NCI-H187 (cell line): ENCODE data around the gene TMEM250.
"Not testable (repeated sequence)": the region's sequence is repeated elsewhere in the genome, so short reads cannot be mapped to it uniquely, and the experiment has no call there.

Source experiments
- DNase-seq, 2 experiments: peaks; one replicate each; lab custom pipeline; 2025; lab: John Stamatoyannopoulos, UW

The TMEM250 gene

GRCh38 chr9:136111190-136111589 is 7.5 kb downstream of the TMEM250 start:
- DNase-seq, result no peak

- no peak for DNase-seq
Observed at GRCh38 chr9:136110082-136111061, 8.3 kb downstream of the TMEM250 start.

- peak; percentile 86 to 88 for DNase-seq
Observed at GRCh38 chr9:136109351-136110081, 9.2 kb downstream of the TMEM250 start.

GRCh38 chr9:136108648-136109266 is 9.9 kb downstream of the TMEM250 start:
- no peak for DNase-seq

GRCh38 chr9:136107953-136108647 is 10.6 kb downstream of the TMEM250 start:
- peak; percentile 59 to 82 for DNase-seq

- DNase-seq, result peak in 1 of 2 experiments; percentile 28
Observed at GRCh38 chr9:136107155-136107952, 11.3 kb downstream of the TMEM250 start.

GRCh38 chr9:136105398-136106135 is 13.1 kb downstream of the TMEM250 start:
- DNase-seq, result no peak

- no peak for DNase-seq
Observed at GRCh38 chr9:136104916-136105315, 13.8 kb downstream of the TMEM250 start.

- no peak for DNase-seq
Observed at GRCh38 chr9:136104488-136104800, 14.2 kb downstream of the TMEM250 start.

- DNase-seq, result peak; percentile 47 to 76
Observed at GRCh38 chr9:136103651-136104487, 14.8 kb downstream of the TMEM250 start.

- DNase-seq, result not testable (repeated sequence)
Observed at GRCh38 chr9:136101615-136102074, 17.0 kb downstream of the TMEM250 start.

GRCh38 chr9:136100700-136101614 is 17.7 kb downstream of the TMEM250 start:
- DNase-seq, result peak; percentile 40 to 74

GRCh38 chr9:136099542-136099941 is 19.1 kb downstream of the TMEM250 start:
- DNase-seq, result no peak

GRCh38 chr9:136098844-136099243 is 19.8 kb downstream of the TMEM250 start:
- DNase-seq, result no peak

GRCh38 chr9:136098210-136098609 is 20.5 kb downstream of the TMEM250 start:
- no peak for DNase-seq

GRCh38 chr9:136096505-136097001 is 22.1 kb downstream of the TMEM250 start:
- DNase-seq, result no peak

- no peak for DNase-seq
Observed at GRCh38 chr9:136095070-136096058, 23.3 kb downstream of the TMEM250 start, which contains the start of gene NACC2. NACC2 (minus strand) TSS chr9:136095289; CDS start chr9:136050521, 44,768 bp downstream.
